GOT3 (cell line): ENCODE results near the gene NCSTN.

ENCODE experiments used
- DNase-seq: peaks from one replicate; lab custom pipeline; 2025; ENCODE audit warnings: mixed read lengths; lab: John Stamatoyannopoulos, UW

NCSTN gene

DNA sequence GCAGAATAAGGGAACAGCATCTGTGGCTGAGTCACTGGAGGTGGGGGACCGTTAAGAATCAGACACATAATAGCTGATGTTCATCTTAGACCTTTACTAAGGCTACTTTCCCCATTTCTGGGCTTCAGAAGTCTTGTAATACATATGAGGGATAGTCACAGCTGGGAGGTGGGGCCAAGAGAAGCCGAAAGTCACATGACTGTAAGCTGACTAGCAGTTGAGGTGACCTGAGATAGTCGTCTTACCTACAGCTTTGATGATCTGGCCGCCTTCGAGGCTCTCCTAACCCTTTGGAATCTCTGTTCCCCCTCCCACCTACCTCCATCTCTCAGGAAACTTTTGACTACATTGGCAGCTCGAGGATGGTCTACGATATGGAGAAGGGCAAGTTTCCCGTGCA, 9.4 kb downstream of the NCSTN start:
- no peak for DNase-seq

- no peak for DNase-seq
Observed at GRCh38 chr1:160353223-160353622, 10.0 kb downstream of the NCSTN start.

- DNase-seq, result no peak
Observed at GRCh38 chr1:160354388-160354985, 11.3 kb downstream of the NCSTN start.

DNA sequence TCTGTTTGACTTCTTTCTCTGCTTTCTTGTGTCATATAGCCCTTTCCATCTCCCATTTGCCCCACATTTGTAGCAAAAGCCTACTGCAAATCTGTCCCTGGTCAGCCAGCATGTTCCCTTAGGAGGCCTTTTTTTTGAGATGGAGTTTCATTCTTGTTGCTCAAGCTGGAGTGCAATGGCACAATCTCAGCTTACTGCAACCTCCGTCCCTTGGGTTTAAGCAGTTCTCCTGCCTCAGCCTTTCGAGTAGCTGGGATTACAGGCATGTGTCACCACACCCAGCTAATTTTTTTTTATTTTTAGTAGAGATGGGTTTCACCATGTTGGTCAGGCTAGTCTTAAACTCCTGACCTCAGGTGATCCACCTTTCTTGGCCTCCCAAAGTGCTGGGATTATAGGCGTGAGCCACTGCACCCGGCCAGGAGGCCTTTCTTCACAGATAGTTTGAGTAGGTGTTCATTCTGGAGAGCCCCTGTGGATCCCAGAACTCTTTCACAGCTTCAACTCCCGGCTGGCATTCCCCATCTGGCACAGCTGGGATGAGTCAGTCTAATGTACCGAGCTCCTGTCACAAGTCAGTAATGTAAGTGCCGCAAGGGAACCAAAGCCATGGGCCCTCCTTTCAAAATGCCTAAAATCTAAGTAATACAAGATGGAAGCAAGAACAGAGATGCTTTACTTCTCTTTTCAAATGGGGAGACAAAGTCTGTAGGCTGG, 14.3 kb downstream of the NCSTN start:
- no peak for DNase-seq

GRCh38 chr1:160358073-160358472, 14.9 kb downstream of the NCSTN start:
- no peak for DNase-seq

- DNase-seq, result no peak
Observed at GRCh38 chr1:160359559-160360226, 16.5 kb downstream of the NCSTN start.

GRCh38 chr1:160360227-160360695, 17.1 kb downstream of the NCSTN start:
- no peak for DNase-seq

GRCh38 chr1:160361199-160361598, 18.0 kb downstream of the NCSTN start:
- DNase-seq, result no peak

DNA sequence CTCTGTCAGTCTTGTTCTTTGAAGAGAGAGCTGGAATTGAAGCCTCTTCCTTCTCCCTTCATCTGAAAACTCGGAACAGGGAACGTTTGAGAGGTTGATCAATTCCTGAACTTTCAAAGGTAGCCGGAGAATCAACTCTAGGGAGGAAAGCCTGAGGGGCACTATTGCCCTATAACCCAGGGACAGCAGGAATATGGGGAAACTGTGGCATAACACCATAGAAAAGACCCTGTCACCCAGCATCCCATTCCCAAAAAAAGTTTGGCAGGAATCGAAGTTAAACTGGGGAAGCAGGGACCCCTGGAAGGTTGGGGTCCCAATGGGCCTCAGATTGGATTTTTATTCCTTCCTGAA, 18.6 kb downstream of the NCSTN start:
- no peak for DNase-seq

DNA sequence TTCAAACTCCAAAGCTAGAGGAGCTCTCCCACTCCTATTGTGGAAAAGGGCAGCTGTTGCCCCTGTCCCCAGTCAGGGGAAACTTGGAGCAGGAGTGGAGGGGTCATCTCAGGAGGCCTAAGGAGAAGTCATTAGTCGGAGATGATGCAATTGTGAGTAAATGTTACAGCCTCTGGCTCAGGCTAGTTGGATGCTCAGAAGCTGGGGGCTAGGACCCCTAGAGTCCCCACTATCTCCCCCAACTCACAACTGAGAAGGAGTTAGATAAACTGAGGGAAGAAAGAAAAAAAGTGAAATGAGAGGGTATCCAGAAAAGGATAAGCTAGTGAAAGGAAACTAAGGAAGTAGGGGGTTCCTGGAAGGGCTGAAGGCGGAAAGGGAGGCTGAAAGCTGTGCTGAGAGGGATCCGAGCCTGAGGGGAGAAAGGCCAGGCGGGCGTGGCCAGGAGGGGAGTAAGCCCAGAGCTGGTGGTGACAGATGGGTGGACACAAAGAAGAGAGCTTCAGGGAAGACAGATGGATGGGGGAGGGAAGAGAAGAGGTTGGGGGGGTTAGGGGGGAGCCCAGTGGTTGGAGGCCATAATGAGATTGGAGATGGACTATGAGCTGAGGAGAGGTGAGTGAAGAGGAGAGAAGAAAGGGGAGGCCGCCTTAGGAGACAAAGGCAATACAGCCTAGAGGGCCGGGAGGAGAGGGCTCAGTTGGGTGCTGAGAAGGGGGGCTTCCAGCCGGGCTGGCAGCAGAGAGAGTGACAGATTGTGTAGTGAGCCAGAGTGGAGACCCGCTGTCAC, 19.2 kb downstream of the NCSTN start:
- no peak for DNase-seq

- DNase-seq, result no peak
Observed at GRCh38 chr1:160363010-160363409, 19.8 kb downstream of the NCSTN start.

GRCh38 chr1:160363951-160364735, 21.0 kb downstream of the NCSTN start:
- no peak for DNase-seq

DNA sequence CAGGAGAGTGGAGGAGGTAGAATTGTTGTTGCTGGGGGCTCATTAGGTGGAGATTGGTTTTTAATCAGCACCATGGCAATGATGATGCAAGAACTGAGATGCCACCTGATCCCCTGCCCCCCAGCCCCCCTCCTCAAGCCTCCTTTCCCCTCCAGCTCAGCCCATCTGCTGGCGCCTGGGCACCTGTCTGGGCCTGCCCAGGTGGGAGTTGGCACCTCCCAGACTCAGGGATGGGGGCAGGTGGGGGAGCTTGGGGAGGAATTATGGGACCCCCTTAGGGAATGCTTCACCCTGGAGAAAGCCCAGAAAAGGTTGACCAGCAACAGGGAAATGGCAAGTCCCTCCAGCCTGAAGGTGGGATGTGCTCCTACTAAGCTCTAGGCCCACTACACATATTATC, 22.1 kb downstream of the NCSTN start:
- no peak for DNase-seq

GRCh38 chr1:160366731-160367515, 23.7 kb downstream of the NCSTN start, which contains the start of gene NHLH1:
Gene NHLH1 (plus strand): TSS chr1:160367071. CDS start chr1:160370732, 3,661 bp downstream.
- DNase-seq, result no peak

- DNase-seq, result no peak
Observed at GRCh38 chr1:160367516-160367900, 24.3 kb downstream of the NCSTN start.

GRCh38 chr1:160367934-160368923, 25.0 kb downstream of the NCSTN start:
- no peak for DNase-seq

DNA sequence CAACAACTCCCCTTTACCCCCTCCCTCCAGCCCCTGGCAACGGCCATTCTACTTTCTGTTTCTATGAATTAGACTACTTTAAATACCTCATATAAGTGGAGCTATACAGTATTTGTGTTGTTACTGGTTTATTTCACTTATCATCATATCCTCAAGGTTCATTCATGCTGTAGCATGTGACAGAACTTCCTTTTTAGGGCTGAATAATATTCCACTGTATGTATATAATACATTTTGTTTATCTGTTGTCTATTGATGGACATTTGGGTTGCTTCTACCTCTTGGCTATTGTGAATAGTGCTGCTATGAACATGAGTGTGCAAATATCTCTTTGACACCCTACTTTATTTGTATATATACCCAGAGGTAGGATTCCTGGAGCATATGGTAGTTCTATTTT, 25.9 kb downstream of the NCSTN start:
- no peak for DNase-seq

- DNase-seq, result no peak
Observed at GRCh38 chr1:160370561-160371345, 27.6 kb downstream of the NCSTN start.

- DNase-seq, result no peak
Observed at GRCh38 chr1:160371346-160371631, 28.1 kb downstream of the NCSTN start.
